CD8-positive, alpha-beta memory T cell (primary cell): ENCODE measurements around the gene MAPK10. TPM values are rescaled to one million over a fixed set of nuclear protein-coding genes. Genes with fewer than 3 reads are reported as not detected.

Experiments used
- CTCF ChIA-PET: fragments of 350-600 bp; sonication (Branson Sonifier 250); formaldehyde crosslinking; loops from one replicate; lab custom pipeline; 2021; ENCODE audit warnings: antibody characterized with exemption; lab: Charles Lee
- POLR2A ChIA-PET: fragments of 350-600 bp; sonication (Branson Sonifier 250); formaldehyde crosslinking; loops from one replicate; lab custom pipeline; 2021; ENCODE audit warnings: antibody characterized with exemption; lab: Charles Lee
- DNase-seq, 5 donors: peaks; one replicate each; pipeline versions ENCODE4 v3.0.0 to v3.0.0-alpha.2; 2020 to 2022; ENCODE audit warnings: mixed read lengths in 1 of 5
- H3K27ac ChIP-seq: one replicate; pipeline ENCODE4 v1.7.0; 2013; ENCODE audit warnings: low read depth, mild to moderate bottlenecking, low read length, moderate library complexity
- H3K27me3 ChIP-seq: 2 replicates; pipeline ENCODE4 v1.7.0; 2013; ENCODE audit warnings: low read length, mild to moderate bottlenecking; ENCODE audit not compliant: insufficient read depth, poor library complexity, severe bottlenecking
- H3K36me3 ChIP-seq: 2 replicates; pipeline ENCODE4 v1.7.0; 2013; ENCODE audit warnings: mild to moderate bottlenecking, low read length, moderate library complexity; ENCODE audit not compliant: insufficient read depth
- H3K4me1 ChIP-seq: 2 replicates; pipeline ENCODE4 v1.7.0; 2013; ENCODE audit warnings: mild to moderate bottlenecking, low read length, moderate library complexity; ENCODE audit not compliant: insufficient read depth
- H3K4me3 ChIP-seq: 2 replicates; pipeline ENCODE4 v1.7.0; 2013; ENCODE audit warnings: mild to moderate bottlenecking, low read length
- H3K9me3 ChIP-seq: 2 replicates; pipeline ENCODE4 v1.7.0; 2013; ENCODE audit warnings: mild to moderate bottlenecking, low read length
- H3K27ac Mint-ChIP-seq, 8 donors: one replicate each; pipeline ENCODE4 v1.8.0; 2020 to 2021; ENCODE audit warnings: mixed read lengths in 8 of 8, mild to moderate bottlenecking in 6 of 8, inconsistent platforms in 3 of 8, moderate library complexity in 3 of 8
- H3K27me3 Mint-ChIP-seq, 2 donors: one replicate each; pipeline ENCODE4 v1.8.0; 2020 to 2021; ENCODE audit warnings: mixed read lengths in 2 of 2, mild to moderate bottlenecking in 1 of 2, moderate library complexity in 1 of 2
- H3K36me3 Mint-ChIP-seq, 3 donors: one replicate each; pipeline ENCODE4 v1.8.0; 2020 to 2021; ENCODE audit warnings: mixed read lengths in 3 of 3, inconsistent platforms in 1 of 3, mild to moderate bottlenecking in 1 of 3
- H3K4me1 Mint-ChIP-seq, 3 donors: one replicate each; pipeline ENCODE4 v1.8.0; 2020 to 2021; ENCODE audit warnings: mixed read lengths in 3 of 3, inconsistent platforms in 1 of 3, mild to moderate bottlenecking in 1 of 3
- H3K4me3 Mint-ChIP-seq, 7 donors: one replicate each; pipeline ENCODE4 v1.8.0; 2020 to 2021; ENCODE audit warnings: mixed read lengths in 7 of 7, mild to moderate bottlenecking in 6 of 7, moderate library complexity in 4 of 7, inconsistent platforms in 2 of 7
- H3K9me3 Mint-ChIP-seq, 5 donors: one replicate each; pipeline ENCODE4 v1.8.0; 2020 to 2022; ENCODE audit warnings: mixed read lengths in 5 of 5, mild to moderate bottlenecking in 3 of 5, moderate library complexity in 2 of 5, inconsistent platforms in 1 of 5
- polyA plus RNA-seq: library from polyadenylated mRNA; unstranded; fragments of 300-500 nt; fragmentation: Illumina TruSeq; gene quantifications from one replicate; pipeline ENCODE4 v1.2.3, GENCODE V29; 2021
- total RNA-seq, 2 experiments: library from RNA; stranded (reverse); gene quantifications; one replicate each; pipeline ENCODE4 v1.2.3, GENCODE V29; 2021

The MAPK10 gene
- total and polyA plus RNA-seq, 3 experiments from 2014 or later, result not detected

GRCh38 chr4:85953651-85954018, 406.2 kb downstream of the MAPK10 start:
- Mint-ChIP-seq H3K9me3 (peaks cover 0 to 6% (median 5%) of the 10 kb centered on the region in 5 donors), H3K4me1 (no peaks in the 10 kb centered on the region), H3K27me3 (no peaks in the 10 kb centered on the region), H3K36me3 (no peaks in the 10 kb centered on the region), H3K4me3 (no peak overlapping the region), H3K27ac (no peak overlapping the region)
- DNase-seq, result no peak
- ChIA-PET CTCF (no interaction called here), POLR2A (no interaction called here)
- H3K4me3 ChIP-seq, result no peak overlapping the region
- no peaks in the 10 kb centered on the region for H3K4me1 ChIP-seq
- no peaks in the 10 kb centered on the region for H3K9me3 ChIP-seq
- no peaks in the 10 kb centered on the region for H3K36me3 ChIP-seq
- no peak overlapping the region for H3K27ac ChIP-seq
- no peaks in the 10 kb centered on the region for H3K27me3 ChIP-seq

DNA sequence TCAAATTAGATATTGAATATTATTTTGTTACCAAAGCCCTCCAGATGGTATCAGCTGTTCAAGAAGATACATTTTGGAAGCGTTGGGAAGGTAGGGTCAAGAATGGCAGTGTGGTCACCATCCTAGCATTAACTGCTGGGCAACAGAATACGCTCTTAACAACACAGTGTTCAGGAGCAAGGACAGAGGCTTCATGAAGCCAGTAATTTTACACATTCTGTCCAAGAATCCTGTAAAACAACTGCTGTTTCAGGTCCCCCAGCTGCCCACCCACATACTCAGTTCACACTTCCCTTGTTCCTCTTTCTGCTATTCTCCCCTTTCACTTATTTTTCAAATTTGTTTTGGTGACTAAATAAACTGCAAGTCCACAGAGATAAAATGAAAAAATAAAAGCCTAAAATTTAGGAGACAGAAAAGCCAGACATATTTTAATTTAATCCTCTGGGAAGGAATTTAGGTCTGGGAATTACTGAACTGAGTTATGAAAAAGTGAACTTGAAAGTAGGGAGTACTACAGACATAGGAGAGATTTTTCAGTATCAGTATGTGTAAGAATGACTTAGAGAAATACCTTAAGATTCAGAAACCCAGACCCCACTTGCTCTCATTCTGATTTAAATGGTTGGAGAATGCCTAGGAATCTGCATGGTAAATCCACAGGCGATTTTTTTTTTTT, 406.7 kb downstream of the MAPK10 start:
- DNase-seq, result no peak
- H3K9me3 ChIP-seq, result no peaks in the 10 kb centered on the region
- H3K27me3 ChIP-seq, result no peaks in the 10 kb centered on the region
- no peak overlapping the region for H3K4me3 ChIP-seq
- Mint-ChIP-seq H3K36me3 (no peaks in the 10 kb centered on the region), H3K4me3 (no peak overlapping the region), H3K4me1 (no peaks in the 10 kb centered on the region), H3K27ac (no peak overlapping the region), H3K9me3 (peaks cover 0 to 6% (median 4%) of the 10 kb centered on the region in 5 donors), H3K27me3 (no peaks in the 10 kb centered on the region)
- H3K36me3 ChIP-seq, result no peaks in the 10 kb centered on the region
- H3K27ac ChIP-seq, result no peak overlapping the region
- no peaks in the 10 kb centered on the region for H3K4me1 ChIP-seq
- ChIA-PET POLR2A (no interaction called here), CTCF (no interaction called here)

DNA sequence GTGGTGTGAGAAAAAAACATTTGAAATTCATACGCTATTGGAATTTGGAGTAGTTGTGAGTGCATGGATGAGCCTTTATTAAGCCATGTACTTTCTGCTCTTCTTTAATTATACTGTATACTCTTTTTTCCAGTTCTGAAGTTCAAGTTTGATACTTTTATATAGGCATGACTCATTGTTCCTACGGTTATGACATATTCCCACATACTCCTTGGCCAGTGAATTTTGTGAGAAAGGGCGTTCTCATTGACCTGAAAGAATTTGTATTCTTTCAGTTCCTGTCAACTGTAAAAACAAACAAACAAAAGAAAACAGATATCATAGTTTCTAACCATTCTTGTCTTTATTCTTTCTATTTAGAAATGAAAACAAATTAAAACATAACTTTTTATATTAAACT, 407.3 kb downstream of the MAPK10 start:
- Histone ChIP-seq H3K36me3 (no peaks in the 10 kb centered on the region), H3K27ac (no peak overlapping the region), H3K4me3 (no peak overlapping the region), H3K4me1 (no peaks in the 10 kb centered on the region), H3K9me3 (no peaks in the 10 kb centered on the region), H3K27me3 (no peaks in the 10 kb centered on the region)
- no peaks in the 10 kb centered on the region for H3K4me1 Mint-ChIP-seq
- H3K9me3 Mint-ChIP-seq, result peaks cover 0 to 6% (median 4%) of the 10 kb centered on the region in 5 donors
- ChIA-PET CTCF (no interaction called here), POLR2A (no interaction called here)
- no peaks in the 10 kb centered on the region for H3K27me3 Mint-ChIP-seq
- H3K4me3 Mint-ChIP-seq, result no peak overlapping the region
- no peaks in the 10 kb centered on the region for H3K36me3 Mint-ChIP-seq
- DNase-seq, result no peak
- H3K27ac Mint-ChIP-seq, result no peak overlapping the region

DNA sequence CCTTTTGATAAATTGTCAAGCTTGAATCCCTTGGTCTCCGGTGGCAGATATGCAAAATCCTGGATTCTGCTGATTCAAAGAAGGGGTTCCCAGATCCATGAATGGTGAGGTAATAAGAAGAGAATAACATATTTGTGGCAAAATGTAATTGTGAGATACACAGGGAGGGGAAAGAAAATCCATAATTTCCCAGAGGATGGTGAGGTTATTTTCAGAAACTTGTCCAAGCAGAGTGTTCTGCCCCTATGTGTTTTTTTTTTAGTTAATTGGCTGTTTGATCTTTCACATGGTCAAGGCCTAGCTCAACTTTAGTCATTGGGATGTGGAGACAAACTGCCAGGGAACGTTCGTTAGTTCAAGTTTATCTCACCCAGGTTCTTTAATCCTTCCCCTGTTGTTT, 408.8 kb downstream of the MAPK10 start:
- H3K27ac ChIP-seq, result no peak overlapping the region
- DNase-seq, result no peak
- Mint-ChIP-seq H3K4me1 (no peaks in the 10 kb centered on the region), H3K4me3 (no peak overlapping the region), H3K9me3 (peaks cover 0 to 6% (median 4%) of the 10 kb centered on the region in 5 donors), H3K27ac (no peak overlapping the region), H3K27me3 (no peaks in the 10 kb centered on the region), H3K36me3 (no peaks in the 10 kb centered on the region)
- no peaks in the 10 kb centered on the region for H3K27me3 ChIP-seq
- ChIA-PET CTCF (no interaction called here), POLR2A (no interaction called here)
- no peaks in the 10 kb centered on the region for H3K9me3 ChIP-seq
- no peaks in the 10 kb centered on the region for H3K4me1 ChIP-seq
- no peak overlapping the region for H3K4me3 ChIP-seq
- no peaks in the 10 kb centered on the region for H3K36me3 ChIP-seq

DNA sequence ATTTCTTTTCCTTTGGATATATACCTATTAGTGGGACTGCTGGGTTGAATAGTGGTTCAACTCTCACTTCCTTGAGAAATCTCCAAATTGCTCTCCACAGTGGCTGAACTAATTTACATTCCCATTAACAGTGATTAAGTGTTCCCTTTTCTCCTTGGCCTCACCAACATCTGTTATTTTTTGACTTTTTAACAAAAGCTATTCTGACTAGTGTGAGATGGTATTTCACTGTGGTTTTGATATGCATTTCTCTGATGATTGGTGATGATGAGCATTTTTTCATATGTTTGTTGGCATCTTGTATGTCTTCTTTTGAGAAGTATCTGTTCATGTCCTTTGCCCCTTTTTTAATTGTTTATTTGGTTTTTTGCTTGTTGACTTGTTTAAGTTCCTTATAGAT, 413.0 kb downstream of the MAPK10 start:
- Mint-ChIP-seq H3K4me1 (no peaks in the 10 kb centered on the region), H3K9me3 (peaks cover 0 to 9% (median 3%) of the 10 kb centered on the region in 5 donors), H3K36me3 (no peaks in the 10 kb centered on the region), H3K27ac (no peak overlapping the region), H3K27me3 (no peaks in the 10 kb centered on the region), H3K4me3 (no peak overlapping the region)
- H3K27ac ChIP-seq, result no peak overlapping the region
- no peak overlapping the region for H3K4me3 ChIP-seq
- no peaks in the 10 kb centered on the region for H3K36me3 ChIP-seq
- ChIA-PET CTCF (no interaction called here), POLR2A (no interaction called here)
- H3K9me3 ChIP-seq, result no peaks in the 10 kb centered on the region
- no peaks in the 10 kb centered on the region for H3K4me1 ChIP-seq
- no peak for DNase-seq
- H3K27me3 ChIP-seq, result no peaks in the 10 kb centered on the region

DNA sequence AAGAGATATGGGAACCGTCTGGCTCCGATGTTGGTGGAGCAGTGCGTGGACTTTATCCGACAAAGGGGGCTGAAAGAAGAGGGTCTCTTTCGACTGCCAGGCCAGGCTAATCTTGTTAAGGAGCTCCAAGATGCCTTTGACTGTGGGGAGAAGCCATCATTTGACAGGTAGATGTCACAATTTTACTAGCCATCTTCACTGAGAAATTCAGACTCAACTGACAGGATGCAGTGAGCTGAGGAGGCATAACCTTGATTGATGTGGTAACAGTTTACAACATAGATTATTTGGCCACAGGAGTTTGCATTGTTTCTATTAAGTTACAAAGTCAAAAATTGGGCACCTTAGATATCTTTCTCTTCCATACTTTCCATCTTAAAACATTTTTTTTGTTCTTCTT, 417.7 kb downstream of the MAPK10 start:
- ChIA-PET POLR2A (no interaction called here), CTCF (no interaction called here)
- no peaks in the 10 kb centered on the region for H3K36me3 ChIP-seq
- H3K27me3 ChIP-seq, result no peaks in the 10 kb centered on the region
- Mint-ChIP-seq H3K4me3 (no peak overlapping the region), H3K9me3 (peaks cover 0 to 9% (median 3%) of the 10 kb centered on the region in 5 donors), H3K27ac (no peak overlapping the region), H3K36me3 (no peaks in the 10 kb centered on the region), H3K27me3 (no peaks in the 10 kb centered on the region), H3K4me1 (no peaks in the 10 kb centered on the region)
- H3K27ac ChIP-seq, result no peak overlapping the region
- no peak for DNase-seq
- no peaks in the 10 kb centered on the region for H3K4me1 ChIP-seq
- H3K9me3 ChIP-seq, result no peaks in the 10 kb centered on the region
- H3K4me3 ChIP-seq, result no peak overlapping the region

DNA sequence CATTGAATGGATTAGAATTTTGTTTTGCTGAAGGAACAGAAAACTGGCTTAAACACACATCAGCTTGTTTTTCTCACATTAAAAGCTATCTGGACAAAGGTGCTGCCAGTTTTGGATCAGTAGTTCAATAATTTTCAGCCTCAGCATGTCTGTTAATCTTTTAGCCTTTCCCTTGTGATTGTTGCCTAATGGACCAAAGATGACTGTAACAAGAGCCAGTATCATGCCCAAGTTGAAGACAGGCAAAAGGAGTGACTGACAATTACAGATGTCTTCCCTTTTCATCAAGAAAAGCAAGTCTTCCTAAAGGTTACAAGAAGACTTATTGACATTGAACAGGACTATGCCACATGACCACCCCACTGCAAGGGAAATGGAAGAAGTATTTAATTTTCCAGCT, 419.7 kb downstream of the MAPK10 start:
- ChIA-PET POLR2A (no interaction called here), CTCF (no interaction called here)
- Histone ChIP-seq H3K4me1 (no peaks in the 10 kb centered on the region), H3K27me3 (no peaks in the 10 kb centered on the region), H3K9me3 (no peaks in the 10 kb centered on the region), H3K36me3 (no peaks in the 10 kb centered on the region), H3K27ac (no peak overlapping the region), H3K4me3 (no peak overlapping the region)
- Mint-ChIP-seq H3K36me3 (no peaks in the 10 kb centered on the region), H3K4me1 (no peaks in the 10 kb centered on the region), H3K27ac (no peak overlapping the region), H3K4me3 (no peak overlapping the region), H3K9me3 (peaks cover 0 to 7% (median 3%) of the 10 kb centered on the region in 5 donors), H3K27me3 (no peaks in the 10 kb centered on the region)
- DNase-seq, result no peak
